HepG2 (cell line): ENCODE measurements around the gene CAPZA2. TPM values are rescaled to one million over a fixed set of nuclear protein-coding genes. Genes with fewer than 3 reads are reported as not detected.

Experiments used
- ATAC-seq: fragments of 200-7000 bp; cut with Tn5 transposase; 3 replicates; pipeline ENCODE4 v1.9.1; 2020; ENCODE audit warnings: mild to moderate bottlenecking, moderate library complexity
- BruUV-seq: library from RNA; stranded (reverse); fragments of 400-500 nt; replicated peaks from 2 replicates; lab custom pipeline; 2021; lab: Mats Ljungman, UMichigan
- CTCF ChIA-PET: fragments of 300-600 bp; formaldehyde crosslinking; extraction: SDS; loops from one replicate; lab custom pipeline; 2021; ENCODE audit warnings: low total read pairs, inconsistent platforms, low intra/inter-chr PET ratio; lab: Yijun Ruan, JAX
- POLR2A ChIA-PET: fragments of 350-600 bp; sonication (Branson Sonifier 250); formaldehyde crosslinking; loops from one replicate; lab custom pipeline; 2020; ENCODE audit warnings: antibody characterized with exemption, inconsistent platforms; lab: Yijun Ruan, JAX
- DNase-seq: peaks from one replicate; pipeline ENCODE4 v3.0.0-alpha.2; 2015; ENCODE audit warnings: low spot score
- FAIRE-seq: peaks from 3 replicates; lab custom pipeline; 2011; peaks lifted over from hg19 to GRCh38; lab: Jason Lieb, UNC
- H2AFZ ChIP-seq: one replicate; pipeline ENCODE4 v1.6.1; 2011; ENCODE audit warnings: low read length, inconsistent platforms
- H3K27ac ChIP-seq: fragments of 300-600 bp; 3 replicates; pipeline ENCODE4 v1.8.0; 2011; ENCODE audit warnings: mixed run types, mild to moderate bottlenecking, mixed read lengths, low read length, inconsistent platforms; ENCODE audit not compliant: insufficient read depth; ENCODE audit errors: extremely low read length
- H3K27me3 ChIP-seq, 2 experiments: fragments of 200-600 bp in 1 of 2; 2 replicates in 1 of 2; 3 replicates in 1 of 2; pipeline versions ENCODE4 v1.6.0 to v1.8.0; 2011; ENCODE audit warnings: low read length in 2 of 2, mild to moderate bottlenecking in 2 of 2, moderate library complexity in 2 of 2, inconsistent platforms in 1 of 2; ENCODE audit not compliant: insufficient read depth in 2 of 2, control insufficient read depth in 1 of 2
- H3K36me3 ChIP-seq, 2 experiments: fragments of 200-600 bp in 1 of 2; replicated peaks in 1 of 2; 2 replicates in 1 of 2; 3 replicates in 1 of 2; pipeline versions ENCODE4 v1.5.1 to v1.8.0; 2011; ENCODE audit warnings: low read length in 2 of 2, inconsistent platforms in 1 of 2; ENCODE audit not compliant: insufficient read depth in 2 of 2, control insufficient read depth in 1 of 2
- H3K4me1 ChIP-seq: 2 replicates; pipeline ENCODE4 v1.5.1; 2012; ENCODE audit warnings: low read length, inconsistent platforms; ENCODE audit not compliant: insufficient read depth
- H3K4me2 ChIP-seq: 2 replicates; pipeline ENCODE4 v1.6.0; 2011; ENCODE audit warnings: low read depth, low read length, inconsistent platforms
- H3K4me3 ChIP-seq, 3 experiments: fragments of 200-600 bp in 1 of 3; sonication (generic), shearing (Covaris generic) in 1 of 3; replicated peaks in 1 of 3; 2 replicates each; pipeline ENCODE4 v1.5.1; 2011 to 2016; ENCODE audit warnings: low read length in 3 of 3, inconsistent platforms in 2 of 3, low read depth in 2 of 3, mild to moderate bottlenecking in 2 of 3, control low read depth in 1 of 3, mixed read lengths in 1 of 3; ENCODE audit not compliant: insufficient read depth in 1 of 3
- H3K79me2 ChIP-seq: one replicate; pipeline ENCODE4 v1.6.1; 2011; ENCODE audit warnings: low read length, inconsistent platforms; ENCODE audit not compliant: insufficient read depth
- H3K9ac ChIP-seq: 2 replicates; pipeline ENCODE4 v1.6.0; 2011; ENCODE audit warnings: mild to moderate bottlenecking, low read depth, low read length, inconsistent platforms; ENCODE audit not compliant: insufficient read depth
- H3K9me3 ChIP-seq: 2 replicates; pipeline ENCODE4 v1.5.1; 2012; ENCODE audit warnings: mild to moderate bottlenecking, low read length
- H4K20me1 ChIP-seq: 2 replicates; pipeline ENCODE4 v1.6.0; 2011; ENCODE audit warnings: inconsistent platforms, mild to moderate bottlenecking, low read length, moderate library complexity; ENCODE audit not compliant: insufficient read depth
- ARNT2 ChIP-seq: sonication (generic); formaldehyde crosslinking; IDR thresholded peaks from 2 replicates; pipeline ENCODE4 v1.8.0; 2022; ENCODE audit warnings: mild to moderate bottlenecking, low read depth, missing genetic modification reagents, moderate library complexity
- ATF5 ChIP-seq: sonication (generic); formaldehyde crosslinking; IDR thresholded peaks from 2 replicates; pipeline ENCODE4 v1.4.0; 2020; ENCODE audit warnings: mild to moderate bottlenecking, low read depth, missing genetic modification reagents
- ATF6 ChIP-seq: sonication (generic); formaldehyde crosslinking; conservative IDR thresholded peaks from 2 replicates; pipeline ENCODE4 v1.4.0; 2020; ENCODE audit warnings: missing genetic modification reagents
- DR1 ChIP-seq: sonication (generic); formaldehyde crosslinking; IDR thresholded peaks from 2 replicates; pipeline ENCODE4 v1.8.0; 2021; ENCODE audit warnings: mild to moderate bottlenecking, missing genetic modification reagents, inconsistent platforms
- ETV5 ChIP-seq: IDR thresholded peaks from 2 replicates; pipeline ENCODE4 v1.6.1; 2018; ENCODE audit warnings: missing biosample characterization, missing genetic modification reagents, inconsistent platforms, borderline replicate concordance
- HINFP ChIP-seq: sonication (generic); formaldehyde crosslinking; IDR thresholded peaks from 2 replicates; pipeline ENCODE4 v1.4.0; 2020; ENCODE audit warnings: low read depth, mild to moderate bottlenecking, missing genetic modification reagents
- PAWR ChIP-seq: sonication (generic); formaldehyde crosslinking; IDR thresholded peaks from 2 replicates; pipeline ENCODE4 v1.4.0; 2020; ENCODE audit warnings: missing genetic modification reagents, mild to moderate bottlenecking, borderline replicate concordance
- SP1 ChIP-seq, 2 experiments: fragments of 450-650 bp in 1 of 2; sonication (generic) in 1 of 2; formaldehyde crosslinking in 1 of 2; IDR thresholded peaks; 2 replicates each; pipeline versions ENCODE4 v1.4.0 to v1.6.1; 2016 to 2020; ENCODE audit warnings: missing genetic modification reagents in 1 of 2
- STAT5B ChIP-seq: sonication (generic); formaldehyde crosslinking; IDR thresholded peaks from 2 replicates; pipeline ENCODE4 v1.4.0; 2020; ENCODE audit warnings: missing genetic modification reagents
- ZBTB7A ChIP-seq: sonication (generic); formaldehyde crosslinking; IDR thresholded peaks from 2 replicates; pipeline ENCODE4 v1.8.0; 2022; ENCODE audit warnings: mild to moderate bottlenecking, missing genetic modification reagents
- ZNF317 ChIP-seq: sonication (generic); formaldehyde crosslinking; IDR thresholded peaks from 2 replicates; pipeline ENCODE4 v1.5.0; 2020; ENCODE audit warnings: mild to moderate bottlenecking, missing genetic modification reagents
- ZNF33A ChIP-seq: sonication (generic); formaldehyde crosslinking; IDR thresholded peaks from 2 replicates; pipeline ENCODE4 v1.5.1; 2020; ENCODE audit warnings: missing genetic modification reagents, mild to moderate bottlenecking, moderate library complexity, borderline replicate concordance
- ZNF572 ChIP-seq: sonication (generic); formaldehyde crosslinking; IDR thresholded peaks from 2 replicates; pipeline ENCODE4 v1.5.1; 2020; ENCODE audit warnings: mild to moderate bottlenecking, missing genetic modification reagents
- ZNF605 ChIP-seq: sonication (generic); formaldehyde crosslinking; IDR thresholded peaks from 2 replicates; pipeline ENCODE4 v1.8.0; 2022; ENCODE audit warnings: mild to moderate bottlenecking, missing genetic modification reagents
- ZSCAN22 ChIP-seq: sonication (generic); formaldehyde crosslinking; IDR thresholded peaks from 2 replicates; pipeline ENCODE4 v1.4.0; 2020; ENCODE audit warnings: mild to moderate bottlenecking, missing genetic modification reagents
- WGBS: methylation state at CpG from one replicate; pipeline ENCODE4 v1.1.6; 2017; ENCODE audit warnings: low lambda C conversion rate; 5-methylcytosine and 5-hydroxymethylcytosine counted together
- in situ Hi-C: cut with HindIII; loops from 2 replicates; pipeline ENCODE4 v1.10.0; 2017; ENCODE audit warnings: low pct_unique_long_range_greater_than_20kb; ENCODE audit not compliant: extremely low pct_ligation_motif_present
- intact Hi-C: fragments of 100-400 bp; cut with micrococcal nuclease; formaldehyde crosslinking; loops from one replicate; pipeline ENCODE4 v1.10.0; 2022; ENCODE audit not compliant: unreplicated experiment
- polyA plus RNA-seq, 8 experiments: library from polyadenylated mRNA; depleted of rRNA in 3 of 8; stranded (reverse) in 7 of 8; unstranded in 1 of 8; fragments of >200 nt; fragmentation: Illumina TruSeq in 4 of 8; extraction: Trizol in 4 of 8; gene quantifications; 2 replicates each; pipeline versions ENCODE4 v1.2.1 to v1.2.3, GENCODE V29; 2011 to 2016; ENCODE audit warnings: low read depth in 4 of 8, missing spikeins in 1 of 8, mixed read lengths in 1 of 8; ENCODE audit not compliant: insufficient read depth in 1 of 8
- total RNA-seq, 5 experiments: library from RNA; depleted of rRNA; stranded (reverse); fragments of >200 nt; fragmentation: Illumina TruSeq; extraction: Trizol; gene quantifications; 2 replicates each; pipeline ENCODE4 v1.2.3, GENCODE V29; 2016; ENCODE audit warnings: low read depth in 1 of 5
- TF ChIP-seq, protein P1 (sequence below): sonication (generic); formaldehyde crosslinking; IDR thresholded peaks from 2 replicates; pipeline ENCODE4 v1.4.0; 2020; ENCODE audit warnings: missing genetic modification reagents, mild to moderate bottlenecking, borderline replicate concordance
- TF ChIP-seq, protein P2 (sequence below): sonication (generic); formaldehyde crosslinking; IDR thresholded peaks from 2 replicates; pipeline ENCODE4 v1.9.0; 2022; ENCODE audit warnings: missing genetic modification reagents, mild to moderate bottlenecking, borderline replicate concordance

The CAPZA2 gene
- total and polyA plus RNA-seq, 2 of the 13 experiments (the other 11 are each of a cell fraction or from before 2014, with no cell fraction given), result 38.4 to 199 TPM

GRCh38 chr7:116895849-116896248 is 33.5 kb downstream of the CAPZA2 start (continued):
- TF ChIP-seq SP1 (IDR thresholded peaks at IDR 0.05) (no peak), SP1 (CRISPR knock-in tag; IDR thresholded peaks at IDR 0.05) (no peak)
- TF ChIP-seq, all 625 proteins: peak for 0

DNA sequence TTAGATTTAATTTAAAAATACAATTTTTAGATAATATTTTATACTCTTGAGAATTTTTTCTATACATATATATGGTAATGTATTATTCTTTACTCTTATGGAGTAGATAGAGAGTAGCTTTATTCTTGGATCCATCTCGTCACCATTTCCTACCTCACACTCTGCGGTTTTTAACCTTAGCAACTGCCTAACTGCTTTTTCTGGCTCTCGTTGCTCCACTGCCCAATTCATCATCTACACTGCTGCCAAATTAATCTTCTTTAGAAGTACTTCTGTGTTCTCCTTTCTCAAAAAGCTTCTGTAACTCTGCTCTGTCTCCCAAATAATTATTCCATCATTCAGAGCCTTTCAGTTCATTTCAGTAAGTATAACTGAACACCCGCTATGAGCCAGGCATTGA is 35.3 kb downstream of the CAPZA2 start:
- Histone ChIP-seq H3K4me3 (no peak overlapping the region), H3K27ac (no peak overlapping the region), H3K9ac (no peak overlapping the region), H2AFZ (no peak overlapping the region), H3K4me1 (no peaks in the 10 kb centered on the region), H3K36me3 (peaks cover 3 to 45% of the 10 kb centered on the region in 2 experiments), H4K20me1 (no peaks in the 10 kb centered on the region), H3K27me3 (no peaks in the 10 kb centered on the region; a peak in 1 of 5 replicates), H3K4me2 (no peak overlapping the region), H3K79me2 (peaks cover 3% of the 10 kb centered on the region), H3K9me3 (no peaks in the 10 kb centered on the region)
- ChIA-PET POLR2A (no interaction called here), CTCF (no interaction called here)
- intact Hi-C loops, result no loop called here
- DNase-seq (no peak), FAIRE-seq (no peak), ATAC-seq (no peak)
- WGBS, result over 99% methylated on average over 4 of the region's 4 CpGs
- in situ Hi-C loops, result no loop called here
- BruUV-seq, result no TSS peak
- TF ChIP-seq HINFP (CRISPR knock-in tag) (no peak), ATF6 (CRISPR knock-in tag) (no peak), STAT5B (CRISPR knock-in tag) (no peak), DR1 (CRISPR knock-in tag) (no peak), PAWR (CRISPR knock-in tag) (no peak), ETV5 (CRISPR knock-in tag) (no peak), ATF5 (CRISPR knock-in tag) (no peak), ZNF605 (CRISPR knock-in tag) (no peak), ZSCAN22 (CRISPR knock-in tag) (no peak), ZNF317 (CRISPR knock-in tag) (no peak), ARNT2 (CRISPR knock-in tag) (no peak), ZBTB7A (CRISPR knock-in tag) (no peak), ZNF572 (CRISPR knock-in tag) (no peak), ZNF33A (CRISPR knock-in tag) (no peak)
- TF ChIP-seq, protein P1, sequence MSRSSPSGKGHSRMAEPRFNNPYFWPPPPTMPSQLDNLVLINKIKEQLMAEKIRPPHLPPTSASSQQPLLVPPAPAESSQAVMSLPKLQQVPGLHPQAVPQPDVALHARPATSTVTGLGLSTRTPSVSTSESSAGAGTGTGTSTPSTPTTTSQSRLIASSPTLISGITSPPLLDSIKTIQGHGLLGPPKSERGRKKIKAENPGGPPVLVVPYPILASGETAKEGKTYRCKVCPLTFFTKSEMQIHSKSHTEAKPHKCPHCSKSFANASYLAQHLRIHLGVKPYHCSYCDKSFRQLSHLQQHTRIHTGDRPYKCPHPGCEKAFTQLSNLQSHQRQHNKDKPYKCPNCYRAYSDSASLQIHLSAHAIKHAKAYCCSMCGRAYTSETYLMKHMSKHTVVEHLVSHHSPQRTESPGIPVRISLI, result no peak
- TF ChIP-seq, protein P2, sequence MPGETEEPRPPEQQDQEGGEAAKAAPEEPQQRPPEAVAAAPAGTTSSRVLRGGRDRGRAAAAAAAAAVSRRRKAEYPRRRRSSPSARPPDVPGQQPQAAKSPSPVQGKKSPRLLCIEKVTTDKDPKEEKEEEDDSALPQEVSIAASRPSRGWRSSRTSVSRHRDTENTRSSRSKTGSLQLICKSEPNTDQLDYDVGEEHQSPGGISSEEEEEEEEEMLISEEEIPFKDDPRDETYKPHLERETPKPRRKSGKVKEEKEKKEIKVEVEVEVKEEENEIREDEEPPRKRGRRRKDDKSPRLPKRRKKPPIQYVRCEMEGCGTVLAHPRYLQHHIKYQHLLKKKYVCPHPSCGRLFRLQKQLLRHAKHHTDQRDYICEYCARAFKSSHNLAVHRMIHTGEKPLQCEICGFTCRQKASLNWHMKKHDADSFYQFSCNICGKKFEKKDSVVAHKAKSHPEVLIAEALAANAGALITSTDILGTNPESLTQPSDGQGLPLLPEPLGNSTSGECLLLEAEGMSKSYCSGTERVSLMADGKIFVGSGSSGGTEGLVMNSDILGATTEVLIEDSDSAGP (CRISPR knock-in tag), result no peak
